Liver (tissue), 3 donors: ENCODE data around the gene RNH1.

Experiments
- ATF3 ChIP-seq: IDR thresholded peaks from 2 replicates; pipeline ENCODE4 v1.6.1; 2016; ENCODE audit warnings: antibody characterized with exemption
- CTCF ChIP-seq: fragments of 150-350 bp; IDR thresholded peaks from 2 replicates; pipeline ENCODE4 v1.5.1; 2017; ENCODE audit warnings: improper control_type of control experiment, low read depth, low read length; ENCODE audit not compliant: missing input control
- EGR1 ChIP-seq, 2 donors: IDR thresholded peaks; 2 replicates each; pipeline ENCODE4 v1.6.1; 2016 to 2018; ENCODE audit warnings: antibody characterized with exemption in 2 of 2, low read depth in 2 of 2
- GABPA ChIP-seq, 2 donors: IDR thresholded peaks in 1 of 2; conservative IDR thresholded peaks in 1 of 2; 2 replicates each; pipeline ENCODE4 v1.6.1; 2016; ENCODE audit warnings: antibody characterized with exemption in 2 of 2, mild to moderate bottlenecking in 1 of 2, moderate library complexity in 1 of 2
- HNF4A ChIP-seq, 2 donors: conservative IDR thresholded peaks; 2 replicates each; pipeline ENCODE4 v1.6.1; 2016; ENCODE audit warnings: antibody characterized with exemption in 2 of 2, mild to moderate bottlenecking in 2 of 2
- HNF4G ChIP-seq: IDR thresholded peaks from 2 replicates; pipeline ENCODE4 v1.6.1; 2016; ENCODE audit warnings: antibody characterized with exemption
- MAX ChIP-seq: IDR thresholded peaks from 2 replicates; pipeline ENCODE4 v1.6.1; 2016; ENCODE audit warnings: antibody characterized with exemption
- RAD21 ChIP-seq, 2 donors: IDR thresholded peaks; 2 replicates each; pipeline ENCODE4 v1.6.1; 2016; ENCODE audit warnings: antibody characterized with exemption in 2 of 2, mild to moderate bottlenecking in 2 of 2
- RXRA ChIP-seq, 2 donors: IDR thresholded peaks; 2 replicates each; pipeline ENCODE4 v1.6.1; 2017 to 2018; ENCODE audit warnings: antibody characterized with exemption in 2 of 2, mild to moderate bottlenecking in 1 of 2
- SP1 ChIP-seq: IDR thresholded peaks from 2 replicates; pipeline ENCODE4 v1.6.1; 2018; ENCODE audit warnings: antibody characterized with exemption, mild to moderate bottlenecking
- TAF1 ChIP-seq: conservative IDR thresholded peaks from 2 replicates; pipeline ENCODE4 v1.6.1; 2016; ENCODE audit warnings: antibody characterized with exemption, mild to moderate bottlenecking
- YY1 ChIP-seq: IDR thresholded peaks from 2 replicates; pipeline ENCODE4 v1.6.1; 2016; ENCODE audit warnings: antibody characterized with exemption, mild to moderate bottlenecking
- TF ChIP-seq, protein P1 (sequence below): IDR thresholded peaks from 2 replicates; pipeline ENCODE4 v1.6.1; 2016; ENCODE audit warnings: antibody characterized with exemption, mild to moderate bottlenecking
- TF ChIP-seq, protein P2 (sequence below): IDR thresholded peaks from 2 replicates; pipeline ENCODE4 v1.6.1; 2016; ENCODE audit warnings: antibody characterized with exemption
- donor health status: healthy.
- donor health status: healthy.

- TF ChIP-seq CTCF (no peak), HNF4A (conservative IDR thresholded peaks at IDR 0.05) (no peak), SP1 (no peak), RXRA (IDR thresholded peaks at IDR 0.05) (no peak), YY1 (no peak), HNF4G (no peak), TAF1 (no peak), MAX (no peak), GABPA (IDR thresholded peaks at IDR 0.05 in 1 of 2, conservative IDR thresholded peaks at IDR 0.05 in 1 of 2) (no peak), ATF3 (no peak), EGR1 (IDR thresholded peaks at IDR 0.05; ENCODE audit: low read depth in 2 of 2) (no peak), RAD21 (IDR thresholded peaks at IDR 0.05) (no peak)
- TF ChIP-seq, protein P1, sequence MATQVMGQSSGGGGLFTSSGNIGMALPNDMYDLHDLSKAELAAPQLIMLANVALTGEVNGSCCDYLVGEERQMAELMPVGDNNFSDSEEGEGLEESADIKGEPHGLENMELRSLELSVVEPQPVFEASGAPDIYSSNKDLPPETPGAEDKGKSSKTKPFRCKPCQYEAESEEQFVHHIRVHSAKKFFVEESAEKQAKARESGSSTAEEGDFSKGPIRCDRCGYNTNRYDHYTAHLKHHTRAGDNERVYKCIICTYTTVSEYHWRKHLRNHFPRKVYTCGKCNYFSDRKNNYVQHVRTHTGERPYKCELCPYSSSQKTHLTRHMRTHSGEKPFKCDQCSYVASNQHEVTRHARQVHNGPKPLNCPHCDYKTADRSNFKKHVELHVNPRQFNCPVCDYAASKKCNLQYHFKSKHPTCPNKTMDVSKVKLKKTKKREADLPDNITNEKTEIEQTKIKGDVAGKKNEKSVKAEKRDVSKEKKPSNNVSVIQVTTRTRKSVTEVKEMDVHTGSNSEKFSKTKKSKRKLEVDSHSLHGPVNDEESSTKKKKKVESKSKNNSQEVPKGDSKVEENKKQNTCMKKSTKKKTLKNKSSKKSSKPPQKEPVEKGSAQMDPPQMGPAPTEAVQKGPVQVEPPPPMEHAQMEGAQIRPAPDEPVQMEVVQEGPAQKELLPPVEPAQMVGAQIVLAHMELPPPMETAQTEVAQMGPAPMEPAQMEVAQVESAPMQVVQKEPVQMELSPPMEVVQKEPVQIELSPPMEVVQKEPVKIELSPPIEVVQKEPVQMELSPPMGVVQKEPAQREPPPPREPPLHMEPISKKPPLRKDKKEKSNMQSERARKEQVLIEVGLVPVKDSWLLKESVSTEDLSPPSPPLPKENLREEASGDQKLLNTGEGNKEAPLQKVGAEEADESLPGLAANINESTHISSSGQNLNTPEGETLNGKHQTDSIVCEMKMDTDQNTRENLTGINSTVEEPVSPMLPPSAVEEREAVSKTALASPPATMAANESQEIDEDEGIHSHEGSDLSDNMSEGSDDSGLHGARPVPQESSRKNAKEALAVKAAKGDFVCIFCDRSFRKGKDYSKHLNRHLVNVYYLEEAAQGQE = no peak
- TF ChIP-seq, protein P2, sequence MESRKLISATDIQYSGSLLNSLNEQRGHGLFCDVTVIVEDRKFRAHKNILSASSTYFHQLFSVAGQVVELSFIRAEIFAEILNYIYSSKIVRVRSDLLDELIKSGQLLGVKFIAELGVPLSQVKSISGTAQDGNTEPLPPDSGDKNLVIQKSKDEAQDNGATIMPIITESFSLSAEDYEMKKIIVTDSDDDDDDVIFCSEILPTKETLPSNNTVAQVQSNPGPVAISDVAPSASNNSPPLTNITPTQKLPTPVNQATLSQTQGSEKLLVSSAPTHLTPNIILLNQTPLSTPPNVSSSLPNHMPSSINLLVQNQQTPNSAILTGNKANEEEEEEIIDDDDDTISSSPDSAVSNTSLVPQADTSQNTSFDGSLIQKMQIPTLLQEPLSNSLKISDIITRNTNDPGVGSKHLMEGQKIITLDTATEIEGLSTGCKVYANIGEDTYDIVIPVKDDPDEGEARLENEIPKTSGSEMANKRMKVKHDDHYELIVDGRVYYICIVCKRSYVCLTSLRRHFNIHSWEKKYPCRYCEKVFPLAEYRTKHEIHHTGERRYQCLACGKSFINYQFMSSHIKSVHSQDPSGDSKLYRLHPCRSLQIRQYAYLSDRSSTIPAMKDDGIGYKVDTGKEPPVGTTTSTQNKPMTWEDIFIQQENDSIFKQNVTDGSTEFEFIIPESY = no peak
Observed at GRCh38 chr11:533586-534395, 26.7 kb upstream of the RNH1 start.
